SJSA1 (cell line): ENCODE data around the gene UGT1A3. TPM values are rescaled to one million over a fixed set of nuclear protein-coding genes. Genes with fewer than 3 reads are reported as not detected.

Experiments
- DNase-seq, 2 experiments: peaks; one replicate each; pipeline ENCODE4 v3.0.0-alpha.2; 2015 to 2020; ENCODE audit warnings: low spot score in 2 of 2, low read depth in 1 of 2
- H3K27ac ChIP-seq: fragments of 250-450 bp; sonication (Bioruptor Pico); 2 replicates; pipeline ENCODE4 v1.5.1; 2020; ENCODE audit warnings: mild to moderate bottlenecking, moderate library complexity
- H3K27me3 ChIP-seq: fragments of 250-450 bp; sonication (Bioruptor Pico); replicated peaks from 2 replicates; pipeline ENCODE4 v1.5.1; 2020; ENCODE audit warnings: mild to moderate bottlenecking, moderate library complexity
- H3K36me3 ChIP-seq: fragments of 250-450 bp; sonication (Bioruptor Pico); 2 replicates; pipeline ENCODE4 v1.5.1; 2020; ENCODE audit warnings: mild to moderate bottlenecking
- H3K4me1 ChIP-seq: fragments of 250-450 bp; sonication (Bioruptor Pico); replicated peaks from 2 replicates; pipeline ENCODE4 v1.6.1; 2021; ENCODE audit warnings: mild to moderate bottlenecking
- H3K4me3 ChIP-seq: fragments of 250-450 bp; sonication (Bioruptor Pico); 2 replicates; pipeline ENCODE4 v1.5.1; 2020; ENCODE audit warnings: mild to moderate bottlenecking
- H3K9me3 ChIP-seq: fragments of 250-450 bp; sonication (Bioruptor Pico); replicated peaks from 2 replicates; pipeline ENCODE4 v1.5.1; 2020; ENCODE audit warnings: mild to moderate bottlenecking
- total RNA-seq: library from RNA; depleted of rRNA; stranded (reverse); fragments of >200 nt; shearing (Covaris generic); gene quantifications from 2 replicates; pipeline ENCODE4 v1.2.3, GENCODE V29; 2014; rRNA removed

Gene UGT1A3
- total RNA-seq = not detected in 2 replicates

DNA sequence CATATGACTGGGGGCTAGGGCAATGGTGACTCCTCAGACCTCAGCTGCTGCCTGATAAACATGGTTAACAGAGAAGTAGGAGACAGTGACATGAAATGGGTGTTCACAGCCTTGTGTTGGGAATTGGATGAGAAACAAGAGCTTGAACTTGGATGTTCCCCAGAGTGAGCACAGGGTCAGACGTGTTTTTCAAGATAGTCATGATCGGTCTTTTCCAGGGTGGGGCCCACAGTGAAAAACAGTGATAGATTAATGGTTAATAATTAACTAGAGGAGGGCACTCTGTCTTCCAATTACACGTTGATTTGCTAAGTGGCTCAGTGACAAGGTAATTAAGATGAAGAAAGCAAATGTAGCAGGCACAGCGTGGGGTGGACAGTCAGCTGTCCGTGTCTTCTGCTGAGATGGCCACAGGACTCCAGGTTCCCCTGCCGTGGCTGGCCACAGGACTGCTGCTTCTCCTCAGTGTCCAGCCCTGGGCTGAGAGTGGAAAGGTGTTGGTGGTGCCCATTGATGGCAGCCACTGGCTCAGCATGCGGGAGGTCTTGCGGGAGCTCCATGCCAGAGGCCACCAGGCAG lies at the start of gene UGT1A3:
TSS of gene UGT1A3 (plus strand) at position 320 of the 579 bp plus-strand sequence. CDS start at position 405, 85 bp downstream.
- Histone ChIP-seq H3K36me3 (no peaks in the 10 kb centered on the region), H3K27me3 (no peaks in the 10 kb centered on the region), H3K9me3 (no peaks in the 10 kb centered on the region), H3K4me3 (no peak within 1 kb of the TSS), H3K27ac (no peak within 1 kb of the TSS), H3K4me1 (no peaks in the 10 kb centered on the region)
- DNase-seq = no peak

DNA sequence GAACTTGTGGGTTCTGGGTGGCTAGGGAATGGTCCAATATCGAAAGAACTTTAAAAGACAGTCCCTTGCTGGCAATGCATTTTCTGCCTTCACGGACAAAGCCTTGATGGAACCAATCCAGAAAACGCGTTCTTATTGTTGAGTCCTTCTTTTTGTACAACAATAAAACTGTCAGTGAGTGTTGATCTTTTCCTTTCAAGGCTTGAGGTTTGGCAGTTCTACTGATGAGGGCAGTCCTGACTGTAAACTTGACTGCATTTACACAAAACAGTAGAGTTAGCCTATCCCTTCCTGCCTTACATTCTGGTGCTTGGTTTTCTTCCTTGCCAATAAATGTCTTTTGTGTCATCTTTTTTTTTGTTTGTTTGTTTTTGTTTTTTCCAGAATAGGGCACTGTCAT lies 49.6 kb upstream of the UGT1A3 start:
- H3K27ac ChIP-seq = no peak overlapping the region
- H3K4me3 ChIP-seq = no peak overlapping the region
- no peaks in the 10 kb centered on the region for H3K4me1 ChIP-seq
- no peaks in the 10 kb centered on the region for H3K27me3 ChIP-seq
- no peak for DNase-seq
- no peaks in the 10 kb centered on the region for H3K9me3 ChIP-seq
- H3K36me3 ChIP-seq = no peaks in the 10 kb centered on the region

DNA sequence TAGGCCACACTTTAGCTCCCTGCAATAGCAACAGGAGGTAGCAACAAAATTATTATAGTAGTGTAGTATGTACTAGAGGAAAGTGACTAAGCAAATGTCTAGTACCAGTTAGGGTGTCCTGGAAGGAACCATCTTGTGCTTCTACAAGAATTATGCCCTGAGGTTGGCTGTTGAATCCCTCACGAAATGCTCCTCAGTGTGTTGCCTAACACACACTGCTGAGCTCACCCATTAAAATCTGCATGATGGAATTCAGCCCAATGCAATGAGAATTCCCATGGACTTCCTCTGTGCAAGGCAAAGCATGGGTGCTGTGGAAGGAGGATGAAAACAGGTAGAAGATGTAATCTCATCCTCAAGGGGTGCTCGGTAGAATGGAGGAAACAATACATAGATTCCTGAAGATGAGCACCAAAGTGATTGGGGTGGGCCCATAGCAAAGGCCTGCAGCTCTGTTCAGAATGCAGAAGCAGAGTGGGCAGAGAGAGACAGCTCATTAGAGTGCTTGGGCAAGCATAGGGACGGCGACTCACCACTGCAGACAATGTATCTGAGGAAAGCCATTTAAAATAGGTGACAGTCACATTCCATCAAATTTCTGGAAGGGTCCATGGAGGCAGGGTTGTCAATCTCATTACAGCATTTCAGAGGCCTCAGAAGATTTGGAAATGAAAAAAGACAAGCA lies 48.3 kb upstream of the UGT1A3 start:
- Histone ChIP-seq H3K27ac (no peak overlapping the region), H3K9me3 (no peaks in the 10 kb centered on the region), H3K4me3 (no peak overlapping the region), H3K4me1 (no peaks in the 10 kb centered on the region), H3K27me3 (no peaks in the 10 kb centered on the region), H3K36me3 (no peaks in the 10 kb centered on the region)
- DNase-seq = no peak

DNA sequence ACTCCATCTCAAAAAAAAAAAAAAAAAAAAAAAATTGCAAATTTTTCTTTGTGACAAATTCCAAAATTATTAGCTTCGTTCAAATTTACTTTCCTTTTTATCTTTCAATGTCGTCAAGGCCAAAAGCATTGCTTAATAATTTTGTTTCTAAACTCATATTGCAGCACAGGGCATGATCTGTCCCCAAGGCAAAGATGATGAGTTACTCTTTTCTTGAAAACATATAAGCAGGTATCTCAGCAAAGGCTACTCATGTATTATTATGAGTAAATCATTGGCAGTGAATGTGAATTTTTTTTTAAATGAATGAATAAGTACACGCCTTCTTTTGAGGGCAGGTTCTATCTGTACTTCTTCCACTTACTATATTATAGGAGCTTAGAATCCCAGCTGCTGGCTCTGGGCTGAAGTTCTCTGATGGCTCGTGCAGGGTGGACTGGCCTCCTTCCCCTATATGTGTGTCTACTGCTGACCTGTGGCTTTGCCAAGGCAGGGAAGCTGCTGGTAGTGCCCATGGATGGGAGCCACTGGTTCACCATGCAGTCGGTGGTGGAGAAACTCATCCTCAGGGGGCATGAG lies 47.2 kb upstream of the UGT1A3 start, which contains the start of gene UGT1A7:
TSS of gene UGT1A7 (plus strand) at position 381 of the 579 bp plus-strand sequence. CDS start at position 418, 37 bp downstream.
- H3K9me3 ChIP-seq = no peaks in the 10 kb centered on the region
- no peaks in the 10 kb centered on the region for H3K36me3 ChIP-seq
- no peak for DNase-seq
- no peak within 1 kb of the TSS for H3K27ac ChIP-seq
- H3K4me1 ChIP-seq = no peaks in the 10 kb centered on the region
- H3K27me3 ChIP-seq = no peaks in the 10 kb centered on the region
- H3K4me3 ChIP-seq = no peak within 1 kb of the TSS

DNA sequence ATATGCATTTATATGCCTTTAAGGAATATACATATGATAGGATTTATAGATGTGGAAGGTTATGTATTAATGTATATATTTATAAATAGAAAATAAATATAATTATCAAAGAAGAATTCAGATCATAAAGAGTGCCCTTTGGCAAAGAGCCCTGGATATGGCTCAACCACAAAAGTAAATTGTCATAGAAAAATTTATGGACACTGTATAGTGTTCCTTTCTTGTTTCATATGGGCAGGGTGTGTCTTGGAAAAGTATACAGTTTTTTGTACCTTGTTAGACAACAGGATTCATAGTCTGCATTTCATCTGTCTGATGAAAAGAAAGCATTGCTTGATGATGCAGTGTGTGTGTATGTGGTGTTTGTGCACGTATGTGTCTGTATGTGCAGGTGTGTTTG lies 44.2 kb upstream of the UGT1A3 start:
- H3K27ac ChIP-seq = no peak overlapping the region
- H3K36me3 ChIP-seq = no peaks in the 10 kb centered on the region
- no peaks in the 10 kb centered on the region for H3K9me3 ChIP-seq

DNA sequence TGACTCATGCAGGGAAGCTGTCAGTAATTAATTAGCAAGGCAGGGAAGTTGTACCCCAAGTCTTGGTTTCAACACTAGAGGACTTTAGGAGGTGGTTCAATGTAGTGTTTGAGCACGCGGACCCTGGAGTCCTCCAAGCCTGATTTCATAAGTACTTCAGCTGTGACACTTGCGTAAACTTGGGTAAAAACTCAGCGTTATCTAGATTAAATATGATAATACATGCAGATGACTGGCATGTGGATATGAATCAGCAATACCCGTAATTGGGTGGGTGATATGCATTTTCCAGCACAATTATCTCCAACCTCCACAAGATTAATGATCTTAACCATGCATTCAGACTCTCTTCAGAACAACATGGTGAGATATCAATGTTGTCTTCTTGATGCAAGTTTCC lies 41.9 kb upstream of the UGT1A3 start:
- no peak overlapping the region for H3K27ac ChIP-seq
- H3K36me3 ChIP-seq = no peaks in the 10 kb centered on the region
- no peaks in the 10 kb centered on the region for H3K27me3 ChIP-seq
- no peaks in the 10 kb centered on the region for H3K9me3 ChIP-seq
- no peak for DNase-seq
- no peak overlapping the region for H3K4me3 ChIP-seq
- H3K4me1 ChIP-seq = no peaks in the 10 kb centered on the region

More for the DNA sequence above, 44.2 kb upstream of the UGT1A3 start:
- H3K27me3 ChIP-seq = no peaks in the 10 kb centered on the region
- DNase-seq = no peak
- no peak overlapping the region for H3K4me3 ChIP-seq
- no peaks in the 10 kb centered on the region for H3K4me1 ChIP-seq

DNA sequence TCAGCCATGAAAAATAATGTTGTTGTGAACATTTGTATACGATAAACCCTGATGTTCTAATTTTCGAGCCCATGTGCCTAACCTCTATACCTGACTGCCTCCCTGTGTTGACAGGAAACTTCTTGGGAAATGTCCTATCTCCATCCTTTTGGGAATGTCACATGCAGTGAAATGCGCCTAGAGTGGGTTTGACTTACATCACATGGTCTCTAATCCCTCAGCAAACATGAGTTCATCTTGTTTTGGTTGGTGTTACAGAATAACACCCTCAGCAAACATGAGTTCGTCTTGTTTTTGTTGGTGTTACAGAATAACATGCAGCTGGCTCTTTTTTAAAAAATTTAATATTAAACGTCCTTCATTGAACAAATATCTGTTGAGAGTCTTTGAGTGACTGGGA lies 40.5 kb upstream of the UGT1A3 start:
- Histone ChIP-seq H3K27me3 (no peaks in the 10 kb centered on the region), H3K4me1 (no peaks in the 10 kb centered on the region), H3K27ac (no peak overlapping the region), H3K9me3 (no peaks in the 10 kb centered on the region), H3K4me3 (no peak overlapping the region), H3K36me3 (no peaks in the 10 kb centered on the region)
- DNase-seq = no peak

DNA sequence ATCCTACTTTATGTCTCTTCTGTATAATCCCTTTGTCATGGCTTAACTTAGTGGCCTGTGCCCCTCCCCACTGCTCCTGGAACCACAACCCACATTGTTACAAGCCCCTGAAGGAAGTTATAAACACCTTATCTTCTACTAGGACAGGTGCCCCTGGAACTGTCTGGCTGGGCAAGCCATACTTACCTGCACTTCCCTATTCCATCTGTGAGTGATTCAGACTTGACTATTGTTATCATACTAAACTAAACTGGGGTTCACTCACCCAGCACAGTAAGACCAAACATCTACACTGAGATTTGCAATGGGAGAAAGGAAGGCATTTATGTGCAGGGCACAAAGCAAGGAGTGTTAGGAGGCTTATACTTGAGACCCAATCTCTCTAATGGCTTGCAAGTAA lies 39.8 kb upstream of the UGT1A3 start:
- H3K4me3 ChIP-seq = no peak overlapping the region
- H3K27me3 ChIP-seq = no peaks in the 10 kb centered on the region
- H3K9me3 ChIP-seq = no peaks in the 10 kb centered on the region
- H3K27ac ChIP-seq = no peak overlapping the region
- H3K4me1 ChIP-seq = no peaks in the 10 kb centered on the region
- no peak for DNase-seq
- no peaks in the 10 kb centered on the region for H3K36me3 ChIP-seq

DNA sequence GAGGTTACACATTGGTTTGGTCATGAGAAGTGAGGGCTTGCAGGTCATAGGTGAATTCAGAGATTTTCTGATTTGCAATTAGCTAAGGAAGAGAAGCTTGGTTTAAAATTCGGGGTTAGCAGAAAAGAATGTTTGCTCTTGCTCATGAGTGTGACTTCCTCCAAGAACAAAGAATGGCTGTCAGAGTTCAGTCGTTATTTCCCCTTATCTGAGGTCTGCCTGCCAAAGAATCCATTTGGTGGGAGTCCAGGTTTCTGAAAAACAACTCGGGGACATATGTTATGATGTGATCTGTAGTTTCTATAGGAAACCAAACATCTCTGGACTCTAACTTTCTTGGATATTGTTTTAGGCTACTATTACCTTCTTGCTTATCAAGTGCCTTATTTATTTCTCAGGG lies 39.3 kb upstream of the UGT1A3 start:
- Histone ChIP-seq H3K9me3 (no peaks in the 10 kb centered on the region), H3K36me3 (no peaks in the 10 kb centered on the region), H3K27me3 (no peaks in the 10 kb centered on the region), H3K27ac (no peak overlapping the region), H3K4me1 (no peaks in the 10 kb centered on the region), H3K4me3 (no peak overlapping the region)
- DNase-seq = no peak

DNA sequence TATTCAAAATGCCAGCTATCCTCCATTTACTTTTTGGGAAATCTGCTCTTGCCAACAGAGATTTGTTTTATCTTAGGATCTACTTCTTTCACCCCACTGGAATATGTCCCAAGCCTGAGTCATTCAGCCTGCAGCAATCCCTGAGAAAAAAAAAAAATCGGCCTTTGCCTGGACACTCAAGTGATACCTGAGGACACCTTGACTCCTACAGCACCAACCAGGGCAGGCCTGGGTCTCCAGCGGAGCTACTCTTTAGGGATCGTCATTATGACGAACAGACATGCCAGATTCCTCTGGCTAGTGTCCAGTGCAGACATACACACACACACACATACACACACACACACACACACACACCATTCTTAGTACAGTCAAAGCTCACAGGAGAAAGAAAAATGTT lies 38.4 kb upstream of the UGT1A3 start:
- no peak overlapping the region for H3K27ac ChIP-seq
- no peaks in the 10 kb centered on the region for H3K4me1 ChIP-seq
- H3K9me3 ChIP-seq = no peaks in the 10 kb centered on the region
- no peaks in the 10 kb centered on the region for H3K36me3 ChIP-seq
- no peak overlapping the region for H3K4me3 ChIP-seq
- no peak for DNase-seq
- H3K27me3 ChIP-seq = no peaks in the 10 kb centered on the region

DNA sequence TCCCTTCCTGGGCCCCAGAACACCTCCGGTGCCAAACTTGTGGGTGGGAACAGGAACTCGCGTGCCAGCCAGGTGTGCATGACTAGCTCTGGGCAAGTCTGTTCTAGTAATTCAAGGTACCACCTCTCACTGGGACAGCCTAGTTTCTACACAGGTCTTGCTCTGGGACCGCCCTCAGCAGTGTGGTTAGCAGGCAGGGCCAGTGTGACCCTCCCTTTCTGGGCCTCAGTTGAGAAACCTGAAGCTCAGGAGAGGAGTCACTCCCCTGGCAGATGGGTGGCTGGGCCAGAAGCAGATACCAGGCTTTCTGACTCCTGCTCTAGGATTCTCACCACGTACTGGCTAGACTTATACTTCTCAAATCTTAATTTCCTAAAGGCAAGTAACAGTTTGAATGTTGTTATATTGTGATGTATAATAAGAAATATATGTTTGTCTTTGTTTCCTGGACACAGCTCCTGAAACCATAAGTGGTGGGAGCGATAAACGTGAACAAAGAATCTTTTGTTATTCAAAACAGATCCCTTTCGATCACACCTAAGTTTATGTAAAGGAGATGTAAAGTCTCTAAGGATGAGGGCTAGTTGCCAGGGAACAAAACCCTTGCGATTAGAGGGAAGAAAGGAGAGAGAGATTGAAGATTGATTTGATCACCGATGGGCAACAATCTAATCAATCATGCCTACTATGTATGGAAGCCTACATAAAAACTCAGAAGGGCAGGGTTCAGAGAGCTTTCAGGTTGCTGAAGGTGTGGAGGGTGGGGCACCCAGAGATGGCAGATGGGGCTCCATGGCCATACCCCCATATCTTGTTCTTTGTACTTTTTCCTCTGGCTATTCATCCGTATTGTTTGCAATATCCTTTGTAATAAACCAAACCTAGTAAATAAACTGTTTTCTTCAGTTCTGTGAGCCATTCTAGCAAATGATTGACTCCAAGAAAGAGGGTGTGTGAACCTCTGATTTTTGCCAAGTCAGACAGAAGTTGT lies 37.1 kb upstream of the UGT1A3 start:
- Histone ChIP-seq H3K9me3 (no peaks in the 10 kb centered on the region), H3K4me3 (no peak overlapping the region), H3K27me3 (no peaks in the 10 kb centered on the region), H3K4me1 (no peaks in the 10 kb centered on the region), H3K27ac (no peak overlapping the region), H3K36me3 (no peaks in the 10 kb centered on the region)
- DNase-seq = no peak

DNA sequence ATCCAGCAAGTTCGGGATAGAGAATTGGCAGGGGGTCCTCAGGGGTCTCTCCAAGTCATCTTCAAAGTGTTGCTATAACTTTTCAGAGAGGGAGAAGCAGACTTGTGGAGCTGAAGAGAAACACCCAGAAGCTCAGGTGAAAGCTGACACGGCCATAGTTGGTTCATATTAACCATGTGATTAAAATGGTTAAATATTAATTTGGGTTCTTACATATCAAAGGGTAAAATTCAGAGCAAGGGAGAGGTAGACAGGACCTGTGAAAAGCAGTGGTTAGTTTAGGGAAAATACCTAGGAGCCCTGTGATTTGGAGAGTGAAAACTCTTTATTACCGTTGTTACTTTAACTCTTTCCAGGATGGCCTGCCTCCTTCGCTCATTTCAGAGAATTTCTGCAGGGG lies 36.2 kb upstream of the UGT1A3 start, which contains the start of gene UGT1A6:
TSS of gene UGT1A6 (plus strand) at position 243 of the 400 bp plus-strand sequence. CDS start at position 358, 115 bp downstream.
- no peaks in the 10 kb centered on the region for H3K9me3 ChIP-seq
- H3K27me3 ChIP-seq = no peaks in the 10 kb centered on the region
- no peaks in the 10 kb centered on the region for H3K36me3 ChIP-seq
- no peak within 1 kb of the TSS for H3K4me3 ChIP-seq
- no peaks in the 10 kb centered on the region for H3K4me1 ChIP-seq
- H3K27ac ChIP-seq = no peak within 1 kb of the TSS
- no peak for DNase-seq

DNA sequence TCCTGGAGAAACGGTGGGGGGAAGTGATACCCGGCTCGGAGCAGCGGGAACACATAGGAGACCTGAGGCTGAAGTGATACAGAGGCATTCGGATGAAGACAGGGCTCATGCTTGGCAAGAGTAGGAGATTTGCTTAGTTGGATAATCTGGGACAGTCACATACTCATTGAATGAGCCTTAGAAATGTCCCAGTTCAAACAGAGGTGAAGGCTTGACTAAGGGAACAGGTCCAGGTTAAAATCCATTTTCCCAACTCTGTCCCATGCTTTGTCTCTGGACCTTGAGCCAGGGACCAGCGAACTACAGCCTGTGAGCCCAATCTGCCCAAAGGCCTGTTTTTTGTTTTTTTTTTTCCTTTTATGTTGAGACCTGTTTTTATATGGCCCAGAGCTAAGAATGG lies 34.9 kb upstream of the UGT1A3 start:
- Histone ChIP-seq H3K9me3 (no peaks in the 10 kb centered on the region), H3K4me1 (no peaks in the 10 kb centered on the region; the same call in 1 of the 2 replicates), H3K36me3 (no peaks in the 10 kb centered on the region), H3K27ac (no peak overlapping the region), H3K27me3 (no peaks in the 10 kb centered on the region), H3K4me3 (no peak overlapping the region)
- DNase-seq = no peak
